Measurements from ENCODE around the gene CTNNAL1.
A peak's percentile ranks its signal among the peaks of the same experiment; 100 is the strongest.

CTNNAL1 gene

GRCh38 chr9:109016132-109016531 is 2.8 kb upstream of the CTNNAL1 start:
- in situ Hi-C loops (cut with HindIII; ENCODE audit: low pct_ligation_motif_present, low sequenced_read_pairs), result no loop called here
- H3K27ac ChIP-seq, result no peak overlapping the region
- no peak for TF ChIP-seq CTCF (IDR thresholded peaks at IDR 0.05; ENCODE audit: low read depth, low read length, missing control alignments)

DNA sequence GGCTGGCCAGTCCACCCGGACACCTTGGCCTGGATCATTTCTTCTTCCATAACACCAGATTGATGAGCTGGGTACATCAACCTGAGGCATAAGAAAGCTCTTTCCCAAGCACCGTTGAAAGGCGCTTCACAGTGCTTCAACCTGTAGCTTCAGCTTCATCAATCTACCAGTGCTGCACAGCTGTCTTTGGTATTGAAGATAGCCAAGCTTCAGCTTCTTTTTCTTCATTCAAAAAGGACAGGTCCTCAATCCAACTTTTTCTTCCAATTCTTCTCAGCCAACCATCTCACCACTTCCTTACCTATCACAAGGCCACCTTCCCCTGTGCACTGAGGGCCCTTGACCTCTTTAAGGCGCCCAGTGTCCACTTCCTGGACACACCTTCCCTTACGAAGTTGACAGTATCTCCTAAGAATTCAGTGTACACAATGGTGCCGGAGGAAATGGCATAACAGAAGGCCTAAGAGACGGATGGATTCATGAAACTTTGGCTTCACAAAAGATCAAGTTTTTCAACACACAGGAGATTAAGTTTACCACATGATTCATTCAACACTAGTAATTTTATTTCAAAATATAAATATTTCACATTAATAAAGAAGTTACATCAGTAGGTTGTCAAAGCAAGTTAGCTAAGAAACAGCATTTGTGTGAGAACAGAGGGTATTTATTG is 1.4 kb upstream of the CTNNAL1 start:
- no peaks in the 10 kb centered on the region for H3K36me3 ChIP-seq (replicated peaks)
- in situ Hi-C loops (cut with HindIII; ENCODE audit: low pct_ligation_motif_present, low sequenced_read_pairs), result no loop called here
- TF ChIP-seq CTCF (IDR thresholded peaks at IDR 0.05; ENCODE audit: low read depth, low read length, missing control alignments), result no peak
- no peak for DNase-seq
- peak overlapping the region; percentile 80 for H3K27ac ChIP-seq
- no peaks in the 10 kb centered on the region for H3K27me3 ChIP-seq (replicated peaks)
- H3K4me3 ChIP-seq (ENCODE audit: low read depth, low read length), result no peak overlapping the region

More at GRCh38 chr9:109016132-109016531, 2.8 kb upstream of the CTNNAL1 start:
- no peak overlapping the region for H3K4me3 ChIP-seq (ENCODE audit: low read depth, low read length)
- H3K36me3 ChIP-seq (replicated peaks), result no peaks in the 10 kb centered on the region
- no peaks in the 10 kb centered on the region for H3K27me3 ChIP-seq (replicated peaks)
- DNase-seq, result no peak

DNA sequence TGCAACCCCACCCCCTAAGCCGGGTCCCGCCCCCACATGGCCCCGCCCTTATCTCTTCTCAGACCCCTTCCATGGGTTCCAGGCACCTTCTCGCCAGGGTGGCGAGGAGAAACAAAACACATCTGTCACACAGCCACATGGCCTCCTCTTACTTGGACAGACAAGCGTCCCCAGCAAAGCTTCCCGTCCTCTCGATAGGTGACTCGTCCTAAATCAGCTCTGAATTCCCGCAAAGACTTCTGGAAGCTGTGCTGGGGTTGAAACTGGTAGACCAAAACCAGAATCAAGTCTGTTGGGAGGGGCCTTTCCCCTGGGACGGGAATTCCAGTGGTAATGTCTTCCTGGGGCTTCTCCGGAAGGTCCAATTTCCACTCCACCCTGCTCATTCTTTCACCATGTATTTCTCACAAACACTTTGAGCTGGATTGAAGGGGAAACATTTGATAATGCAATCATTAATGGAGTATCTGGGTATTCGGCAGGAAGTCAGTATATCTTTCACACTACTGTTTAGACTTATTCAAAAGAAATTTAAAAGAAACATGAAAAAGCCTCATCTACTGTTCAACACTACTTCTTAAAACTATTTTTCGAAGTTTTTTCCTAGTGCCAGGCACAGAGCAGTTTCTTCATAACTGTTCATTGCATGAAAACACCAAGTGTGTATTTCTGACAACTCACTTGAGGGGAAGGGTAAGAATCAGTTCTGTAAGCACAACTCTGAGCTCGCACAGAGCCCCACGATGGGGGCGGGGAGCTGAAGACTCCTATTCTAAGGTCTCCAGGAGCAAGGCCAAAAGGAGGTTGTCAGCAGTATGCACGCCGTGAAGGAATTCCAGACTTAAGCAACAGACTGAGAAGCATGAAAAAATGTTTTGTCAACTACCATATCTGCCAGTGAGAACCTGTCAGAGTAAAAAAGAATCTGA is 644 bp upstream of the CTNNAL1 start:
- Histone ChIP-seq H3K27ac (peak overlapping the region; percentile 80), H3K36me3 (replicated peaks) (no peaks in the 10 kb centered on the region)
- TF ChIP-seq CTCF (IDR thresholded peaks at IDR 0.05; ENCODE audit: low read depth, low read length, missing control alignments), result no peak

GRCh38 chr9:109012009-109012875 is 1.1 kb downstream of the CTNNAL1 start:
- no peaks in the 10 kb centered on the region for H3K27me3 ChIP-seq (replicated peaks)
- DNase-seq, result peak; percentile 88
- H3K36me3 ChIP-seq (replicated peaks), result no peaks in the 10 kb centered on the region
- in situ Hi-C loops (cut with HindIII; ENCODE audit: low pct_ligation_motif_present, low sequenced_read_pairs), result no loop called here
- TF ChIP-seq CTCF (IDR thresholded peaks at IDR 0.05; ENCODE audit: low read depth, low read length, missing control alignments), result no peak
- peak overlapping the region; percentile 74 for H3K27ac ChIP-seq
- H3K4me3 ChIP-seq (ENCODE audit: low read depth, low read length), result peak overlapping the region; percentile 80

More for the DNA sequence above, 644 bp upstream of the CTNNAL1 start:
- Histone ChIP-seq H3K4me3 (ENCODE audit: low read depth, low read length) (peak overlapping the region; percentile 54), H3K27me3 (replicated peaks) (no peaks in the 10 kb centered on the region)
- DNase-seq, result peak; percentile 64
- in situ Hi-C loops (cut with HindIII; ENCODE audit: low pct_ligation_motif_present, low sequenced_read_pairs), result no loop called here

DNA sequence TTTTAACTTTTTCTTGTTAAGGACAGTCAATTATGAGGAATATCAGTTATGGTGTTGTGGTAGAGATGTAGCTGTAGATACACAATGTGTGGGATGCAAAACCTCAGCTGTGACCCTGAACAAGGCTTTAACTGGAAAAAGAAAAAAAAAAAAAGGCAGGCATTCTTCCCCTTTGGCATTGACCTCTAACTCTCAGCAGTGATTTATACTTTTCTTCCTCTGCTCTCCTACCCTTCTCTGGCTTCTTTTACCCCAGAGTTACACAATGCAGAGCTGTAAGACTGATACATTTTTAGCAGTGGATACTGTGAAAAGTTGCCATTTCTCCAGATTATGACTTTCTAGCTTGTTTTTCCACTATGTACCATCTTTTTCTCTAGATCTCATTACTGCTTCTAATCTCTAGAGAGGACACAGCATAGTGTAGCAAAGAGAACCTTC is 2.0 kb downstream of the CTNNAL1 start:
- in situ Hi-C loops (cut with HindIII; ENCODE audit: low pct_ligation_motif_present, low sequenced_read_pairs), result no loop called here
- no peak for TF ChIP-seq CTCF (IDR thresholded peaks at IDR 0.05; ENCODE audit: low read depth, low read length, missing control alignments)
- H3K27me3 ChIP-seq (replicated peaks), result no peaks in the 10 kb centered on the region
- H3K27ac ChIP-seq, result peak overlapping the region; percentile 74
- DNase-seq, result no peak
- no peak overlapping the region for H3K4me3 ChIP-seq (ENCODE audit: low read depth, low read length)
- H3K36me3 ChIP-seq (replicated peaks), result no peaks in the 10 kb centered on the region

Measured in brain microvascular endothelial cell (primary cell).